H9 (cell line): Measurements from ENCODE around the gene AGMO. TPM values are rescaled to one million over a fixed set of nuclear protein-coding genes. Genes with fewer than 3 reads are reported as not detected.

ENCODE experiments used
- DNase-seq: peaks from one replicate; pipeline ENCODE4 v3.0.0-alpha.2; 2017
- H2AFZ ChIP-seq: one replicate; pipeline ENCODE4 v1.6.1; 2013; ENCODE audit warnings: mild to moderate bottlenecking, low read length, control low read depth, moderate library complexity
- H2AK5ac ChIP-seq: 2 replicates; pipeline ENCODE4 v1.6.1; 2013; ENCODE audit warnings: low read length, control low read depth, mixed read lengths; ENCODE audit not compliant: insufficient read length
- H2BK120ac ChIP-seq: one replicate; pipeline ENCODE4 v1.6.1; 2013; ENCODE audit warnings: low read depth, mild to moderate bottlenecking, low read length, control low read depth, inconsistent platforms; ENCODE audit not compliant: poor library complexity, severe bottlenecking
- H2BK12ac ChIP-seq: 2 replicates; pipeline ENCODE4 v1.6.1; 2013; ENCODE audit warnings: low read length, control low read depth, mixed read lengths, low read depth; ENCODE audit not compliant: insufficient read length
- H2BK15ac ChIP-seq: 2 replicates; pipeline ENCODE4 v1.6.1; 2013; ENCODE audit warnings: low read depth, low read length, control low read depth
- H2BK20ac ChIP-seq: one replicate; pipeline ENCODE4 v1.6.1; 2013; ENCODE audit warnings: low read depth, mild to moderate bottlenecking, low read length, control low read depth, inconsistent platforms; ENCODE audit not compliant: poor library complexity, severe bottlenecking
- H2BK5ac ChIP-seq: 2 replicates; pipeline ENCODE4 v1.6.1; 2013; ENCODE audit warnings: low read length, control low read depth, mixed read lengths; ENCODE audit not compliant: insufficient read length
- H3K14ac ChIP-seq: 2 replicates; pipeline ENCODE4 v1.6.1; 2013; ENCODE audit warnings: low read length, control low read depth; ENCODE audit not compliant: insufficient read depth
- H3K18ac ChIP-seq: 2 replicates; pipeline ENCODE4 v1.6.1; 2013; ENCODE audit warnings: low read depth, mild to moderate bottlenecking, mixed read lengths, low read length, control low read depth; ENCODE audit not compliant: insufficient read length
- H3K23ac ChIP-seq: 2 replicates; pipeline ENCODE4 v1.6.1; 2013; ENCODE audit warnings: low read length, control low read depth, mixed read lengths, low read depth; ENCODE audit not compliant: insufficient read length
- H3K23me2 ChIP-seq: 2 replicates; pipeline ENCODE4 v1.6.1; 2013; ENCODE audit warnings: low read depth, mild to moderate bottlenecking, mixed read lengths, low read length, control low read depth; ENCODE audit not compliant: insufficient read length, poor library complexity, severe bottlenecking
- H3K27ac ChIP-seq: 2 replicates; pipeline ENCODE4 v1.5.1; 2013; ENCODE audit warnings: low read length, control low read depth, mixed read lengths, low read depth; ENCODE audit not compliant: insufficient read length
- H3K27me3 ChIP-seq: 2 replicates; pipeline ENCODE4 v1.6.1; 2013; ENCODE audit warnings: low read length, control low read depth, inconsistent platforms; ENCODE audit not compliant: insufficient read depth
- H3K4ac ChIP-seq: 2 replicates; pipeline ENCODE4 v1.6.1; 2013; ENCODE audit warnings: low read depth, mild to moderate bottlenecking, control low read depth, inconsistent platforms, low read length, moderate library complexity
- H3K4me1 ChIP-seq: 2 replicates; pipeline ENCODE4 v1.6.1; 2013; ENCODE audit warnings: low read length, control low read depth, inconsistent platforms; ENCODE audit not compliant: insufficient read depth
- H3K4me2 ChIP-seq: 2 replicates; pipeline ENCODE4 v1.6.1; 2013; ENCODE audit warnings: low read length, control low read depth, mixed read lengths; ENCODE audit not compliant: insufficient read length, insufficient read depth
- H3K56ac ChIP-seq: 2 replicates; pipeline ENCODE4 v1.6.1; 2013; ENCODE audit warnings: low read depth, mild to moderate bottlenecking, mixed read lengths, low read length, control low read depth; ENCODE audit not compliant: insufficient read length
- H3K79me1 ChIP-seq: 2 replicates; pipeline ENCODE4 v1.6.1; 2013; ENCODE audit warnings: low read depth, mild to moderate bottlenecking, moderate library complexity, low read length, control low read depth, inconsistent platforms; ENCODE audit not compliant: insufficient read depth, poor library complexity, severe bottlenecking
- H3K79me2 ChIP-seq: 2 replicates; pipeline ENCODE4 v1.6.1; 2013; ENCODE audit warnings: low read length, control low read depth, inconsistent platforms; ENCODE audit not compliant: insufficient read depth
- H3K9ac ChIP-seq: 2 replicates; pipeline ENCODE4 v1.6.1; 2013; ENCODE audit warnings: low read length, control low read depth, mixed read lengths; ENCODE audit not compliant: insufficient read length; ENCODE audit errors: extremely low read depth
- H3K9me3 ChIP-seq: one replicate; pipeline ENCODE4 v1.6.1; 2013; ENCODE audit warnings: low read depth, low read length, inconsistent platforms; ENCODE audit not compliant: control insufficient read depth
- H3T11ph ChIP-seq: one replicate; pipeline ENCODE4 v1.6.1; 2013; ENCODE audit warnings: mild to moderate bottlenecking, low read length, control low read depth, inconsistent platforms
- H4K20me1 ChIP-seq: one replicate; pipeline ENCODE4 v1.6.1; 2013; ENCODE audit not compliant: control insufficient read depth, insufficient read length, insufficient read depth
- H4K5ac ChIP-seq: 2 replicates; pipeline ENCODE4 v1.6.1; 2013; ENCODE audit warnings: low read depth, mild to moderate bottlenecking, mixed read lengths, low read length, control low read depth; ENCODE audit not compliant: insufficient read length
- H4K8ac ChIP-seq: replicated peaks from 2 replicates; pipeline ENCODE4 v1.6.1; 2013; ENCODE audit warnings: low read length, control low read depth, mixed read lengths, low read depth; ENCODE audit not compliant: insufficient read length
- H4K91ac ChIP-seq: 2 replicates; pipeline ENCODE4 v1.6.1; 2013; ENCODE audit warnings: low read depth, mild to moderate bottlenecking, moderate library complexity, mixed read lengths, low read length, control low read depth; ENCODE audit not compliant: insufficient read length
- H3K27ac Mint-ChIP-seq, 3 experiments: 2 replicates in 2 of 3; 3 replicates in 1 of 3; pipeline ENCODE4 v1.8.0; 2020 to 2021; ENCODE audit warnings: mixed read lengths in 3 of 3, mild to moderate bottlenecking in 1 of 3, moderate library complexity in 1 of 3
- H3K27me3 Mint-ChIP-seq: 2 replicates; pipeline ENCODE4 v1.8.0; 2021; ENCODE audit warnings: low read depth, mild to moderate bottlenecking, moderate library complexity, mixed read lengths
- H3K36me3 Mint-ChIP-seq, 3 experiments: 2 replicates in 2 of 3; 3 replicates in 1 of 3; pipeline ENCODE4 v1.8.0; 2020 to 2021; ENCODE audit warnings: low read depth in 3 of 3, mixed read lengths in 3 of 3; ENCODE audit not compliant: insufficient read depth in 1 of 3
- H3K4me1 Mint-ChIP-seq, 2 experiments: 2 replicates each; pipeline ENCODE4 v1.8.0; 2020; ENCODE audit warnings: mixed read lengths in 2 of 2
- H3K4me3 Mint-ChIP-seq, 2 experiments: 2 replicates in 1 of 2; 3 replicates in 1 of 2; pipeline ENCODE4 v1.8.0; 2020 to 2021; ENCODE audit warnings: mild to moderate bottlenecking in 2 of 2, mixed read lengths in 2 of 2, moderate library complexity in 1 of 2
- H3K9me3 Mint-ChIP-seq, 2 experiments: 2 replicates in 1 of 2; 3 replicates in 1 of 2; pipeline ENCODE4 v1.8.0; 2020; ENCODE audit warnings: mild to moderate bottlenecking in 2 of 2, mixed read lengths in 2 of 2, moderate library complexity in 1 of 2
- WGBS: extraction: QIAGEN DNeasy Blood & Tissue Kit; methylation state at CpG from one replicate; pipeline ENCODE4 v1.1.7; 2013; ENCODE audit warnings: missing lambda C conversion rate, low lambda C conversion rate, mixed read lengths; ENCODE audit not compliant: insufficient read length; ENCODE audit errors: extremely low coverage; 5-methylcytosine and 5-hydroxymethylcytosine counted together
- total RNA-seq: library from RNA; stranded (reverse); gene quantifications from 2 replicates; pipeline ENCODE4 v1.2.1, GENCODE V29; 2021
- TF ChIP-seq, protein P1 (sequence below): fragments of 200-600 bp; sonication (generic); conservative IDR thresholded peaks from 3 replicates; pipeline ENCODE4 v1.8.0; 2021; ENCODE audit warnings: antibody characterized with exemption, mild to moderate bottlenecking

Gene AGMO
- total RNA-seq, 1 experiment from 2014 or later = 0.70 TPM

DNA sequence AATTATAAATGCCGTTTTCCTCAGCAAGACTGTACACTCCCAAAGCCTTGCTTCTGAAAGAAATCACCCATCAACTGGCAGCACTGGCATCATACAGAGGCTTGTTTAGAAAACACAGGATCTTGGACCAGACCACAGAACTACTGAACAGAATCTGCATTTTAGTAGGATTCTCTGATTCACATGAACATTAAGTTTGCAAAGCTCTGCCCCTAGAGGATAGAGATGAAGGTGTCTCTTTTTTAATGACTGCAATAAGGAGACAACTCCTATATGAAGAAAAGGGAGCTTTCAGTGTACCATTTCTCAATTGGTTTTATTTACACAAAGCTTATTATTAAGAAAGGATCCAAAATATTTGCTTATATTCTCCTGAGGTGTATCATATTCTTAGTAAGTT is 172.7 kb downstream of the AGMO start:
- H3K23ac ChIP-seq = no peak overlapping the region
- no peaks in the 10 kb centered on the region for H4K20me1 ChIP-seq
- no peaks in the 10 kb centered on the region for H3K4me1 ChIP-seq
- TF ChIP-seq, protein P1, sequence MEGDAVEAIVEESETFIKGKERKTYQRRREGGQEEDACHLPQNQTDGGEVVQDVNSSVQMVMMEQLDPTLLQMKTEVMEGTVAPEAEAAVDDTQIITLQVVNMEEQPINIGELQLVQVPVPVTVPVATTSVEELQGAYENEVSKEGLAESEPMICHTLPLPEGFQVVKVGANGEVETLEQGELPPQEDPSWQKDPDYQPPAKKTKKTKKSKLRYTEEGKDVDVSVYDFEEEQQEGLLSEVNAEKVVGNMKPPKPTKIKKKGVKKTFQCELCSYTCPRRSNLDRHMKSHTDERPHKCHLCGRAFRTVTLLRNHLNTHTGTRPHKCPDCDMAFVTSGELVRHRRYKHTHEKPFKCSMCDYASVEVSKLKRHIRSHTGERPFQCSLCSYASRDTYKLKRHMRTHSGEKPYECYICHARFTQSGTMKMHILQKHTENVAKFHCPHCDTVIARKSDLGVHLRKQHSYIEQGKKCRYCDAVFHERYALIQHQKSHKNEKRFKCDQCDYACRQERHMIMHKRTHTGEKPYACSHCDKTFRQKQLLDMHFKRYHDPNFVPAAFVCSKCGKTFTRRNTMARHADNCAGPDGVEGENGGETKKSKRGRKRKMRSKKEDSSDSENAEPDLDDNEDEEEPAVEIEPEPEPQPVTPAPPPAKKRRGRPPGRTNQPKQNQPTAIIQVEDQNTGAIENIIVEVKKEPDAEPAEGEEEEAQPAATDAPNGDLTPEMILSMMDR = peak; percentile 33; the same call in 2 of the 3 replicates
- H3K9me3 ChIP-seq = no peaks in the 10 kb centered on the region
- H4K91ac ChIP-seq = no peak overlapping the region
- H3K9ac ChIP-seq = no peak overlapping the region
- Mint-ChIP-seq H3K36me3 (no peaks in the 10 kb centered on the region), H3K4me1 (no peaks in the 10 kb centered on the region), H3K4me3 (no peak overlapping the region), H3K27ac (no peak overlapping the region; a peak in 1 of 7 replicates), H3K9me3 (no peaks in the 10 kb centered on the region), H3K27me3 (no peaks in the 10 kb centered on the region)
- no peak overlapping the region for H2BK20ac ChIP-seq
- no peaks in the 10 kb centered on the region for H3K27me3 ChIP-seq
- no peak overlapping the region for H3K27ac ChIP-seq
- DNase-seq = no peak
- H2BK12ac ChIP-seq = no peak overlapping the region
- no peaks in the 10 kb centered on the region for H3K79me1 ChIP-seq
- no peak overlapping the region for H4K8ac ChIP-seq
- H3K4me2 ChIP-seq = no peak overlapping the region
- H3K4ac ChIP-seq = no peak overlapping the region
- H3T11ph ChIP-seq = no peak overlapping the region
- H2BK15ac ChIP-seq = no peak overlapping the region
- H3K14ac ChIP-seq = no peak overlapping the region
- no peak overlapping the region for H2AK5ac ChIP-seq
- no peaks in the 10 kb centered on the region for H3K79me2 ChIP-seq
- no peak overlapping the region for H2BK5ac ChIP-seq
- no peaks in the 10 kb centered on the region for H3K23me2 ChIP-seq
- H2AFZ ChIP-seq = no peak overlapping the region
- H3K56ac ChIP-seq = no peak overlapping the region
- H3K18ac ChIP-seq = no peak overlapping the region
- no CpG with 5 or more reads among the region's 1 CpG for WGBS
- H2BK120ac ChIP-seq = no peak overlapping the region
- no peak overlapping the region for H4K5ac ChIP-seq
